ENCODE data around the gene MATN4.

Gene MATN4

GRCh38 chr20:45350217-45350616, 42.1 kb upstream of the MATN4 start:
- no peak overlapping the region for H3K27ac Mint-ChIP-seq
- no peak for DNase-seq
- peaks cover 26% of the 10 kb centered on the region for H3K4me1 Mint-ChIP-seq
- H3K9me3 Mint-ChIP-seq = no peaks in the 10 kb centered on the region
- H3K4me3 Mint-ChIP-seq = no peak overlapping the region
- peaks cover 3% of the 10 kb centered on the region for H3K27me3 Mint-ChIP-seq (ENCODE audit: low read depth, poor library complexity)
- TF ChIP-seq CTCF (IDR thresholded peaks at IDR 0.05) = no peak
- H3K36me3 Mint-ChIP-seq (ENCODE audit: low read depth) = no peaks in the 10 kb centered on the region

GRCh38 chr20:45347936-45348778, 40.1 kb upstream of the MATN4 start, which contains the start of gene SDC4:
Gene SDC4 (minus strand): TSS chr20:45348424. CDS start chr20:45348384, 40 bp downstream.
- Mint-ChIP-seq H3K36me3 (ENCODE audit: low read depth) (no peaks in the 10 kb centered on the region), H3K27me3 (ENCODE audit: low read depth, poor library complexity) (peaks cover 3% of the 10 kb centered on the region), H3K9me3 (no peaks in the 10 kb centered on the region), H3K4me1 (peaks cover 47% of the 10 kb centered on the region), H3K4me3 (peak within 1 kb of the TSS; percentile 92), H3K27ac (peak within 1 kb of the TSS; percentile 85)
- DNase-seq = peak; percentile 71
- TF ChIP-seq CTCF (IDR thresholded peaks at IDR 0.05) = no peak

GRCh38 chr20:45347297-45347935, 39.3 kb upstream of the MATN4 start:
- H3K27ac Mint-ChIP-seq = peak overlapping the region; percentile 85
- no peaks in the 10 kb centered on the region for H3K9me3 Mint-ChIP-seq
- H3K36me3 Mint-ChIP-seq (ENCODE audit: low read depth) = no peaks in the 10 kb centered on the region
- H3K4me3 Mint-ChIP-seq = peak overlapping the region; percentile 92
- no peak for TF ChIP-seq CTCF (IDR thresholded peaks at IDR 0.05)
- H3K4me1 Mint-ChIP-seq = peaks cover 54% of the 10 kb centered on the region
- no peak for DNase-seq
- peaks cover 3% of the 10 kb centered on the region for H3K27me3 Mint-ChIP-seq (ENCODE audit: low read depth, poor library complexity)

GRCh38 chr20:45346851-45347250, 38.8 kb upstream of the MATN4 start:
- no peak overlapping the region for H3K27ac Mint-ChIP-seq
- no peak for TF ChIP-seq CTCF (IDR thresholded peaks at IDR 0.05)
- H3K36me3 Mint-ChIP-seq (ENCODE audit: low read depth) = no peaks in the 10 kb centered on the region
- H3K4me1 Mint-ChIP-seq = peaks cover 60% of the 10 kb centered on the region
- no peak for DNase-seq
- peaks cover 3% of the 10 kb centered on the region for H3K27me3 Mint-ChIP-seq (ENCODE audit: low read depth, poor library complexity)
- H3K4me3 Mint-ChIP-seq = peak overlapping the region; percentile 92
- H3K9me3 Mint-ChIP-seq = no peaks in the 10 kb centered on the region

- H3K9me3 Mint-ChIP-seq = no peaks in the 10 kb centered on the region
- no peak for DNase-seq
- no peaks in the 10 kb centered on the region for H3K36me3 Mint-ChIP-seq (ENCODE audit: low read depth)
- no peak overlapping the region for H3K27ac Mint-ChIP-seq
- peaks cover 3% of the 10 kb centered on the region for H3K27me3 Mint-ChIP-seq (ENCODE audit: low read depth, poor library complexity)
- no peak for TF ChIP-seq CTCF (IDR thresholded peaks at IDR 0.05)
- peak overlapping the region; percentile 92 for H3K4me3 Mint-ChIP-seq
- peaks cover 65% of the 10 kb centered on the region for H3K4me1 Mint-ChIP-seq
Observed at GRCh38 chr20:45346291-45346718, 38.2 kb upstream of the MATN4 start.
